ENCODE measurements around the gene TRAF7.
A peak's percentile ranks its signal among the peaks of the same experiment; 100 is the strongest.

TRAF7 gene

GRCh38 chr16:2143878-2144485 lies 11.6 kb upstream of the TRAF7 start:
- no peak for TF ChIP-seq CTCF (IDR thresholded peaks at IDR 0.05)

- no peak for TF ChIP-seq CTCF (IDR thresholded peaks at IDR 0.05)
Observed at GRCh38 chr16:2145843-2146242, 9.7 kb upstream of the TRAF7 start.

- no peak for TF ChIP-seq CTCF (IDR thresholded peaks at IDR 0.05)
Observed at GRCh38 chr16:2147378-2147777, 8.2 kb upstream of the TRAF7 start.

- TF ChIP-seq CTCF (IDR thresholded peaks at IDR 0.05) = no peak
Observed at GRCh38 chr16:2147981-2148671, 7.5 kb upstream of the TRAF7 start, which contains the start of gene RAB26. Gene RAB26 (plus strand): TSS chr16:2148625. CDS start chr16:2148784, 159 bp downstream.

GRCh38 chr16:2148714-2149629 lies 6.6 kb upstream of the TRAF7 start:
- TF ChIP-seq CTCF (IDR thresholded peaks at IDR 0.05) = peak; percentile 19; the same call in 1 of the 2 replicates

GRCh38 chr16:2149630-2150417 lies 5.8 kb upstream of the TRAF7 start:
- no peak for TF ChIP-seq CTCF (IDR thresholded peaks at IDR 0.05)
